Esophagus (tissue), 2 donors: ENCODE measurements around the gene SLC22A31. TPM values are rescaled to one million over a fixed set of nuclear protein-coding genes. Genes with fewer than 3 reads are reported as not detected.

Source experiments
- H3K27ac ChIP-seq, 2 donors: one replicate each; pipeline ENCODE4 v1.5.1; 2013; ENCODE audit warnings: low read depth in 2 of 2, mild to moderate bottlenecking in 2 of 2, inconsistent platforms in 1 of 2, low read length in 1 of 2, moderate library complexity in 1 of 2
- H3K27me3 ChIP-seq, 2 donors: one replicate each; pipeline ENCODE4 v1.6.1; 2013; ENCODE audit warnings: low read length in 2 of 2, control low read depth in 1 of 2, mild to moderate bottlenecking in 1 of 2; ENCODE audit not compliant: insufficient read depth in 2 of 2, control insufficient read depth in 1 of 2
- H3K36me3 ChIP-seq, 2 donors: one replicate each; pipeline ENCODE4 v1.6.1; 2013; ENCODE audit warnings: low read length in 1 of 2; ENCODE audit not compliant: control insufficient read depth in 2 of 2, insufficient read depth in 2 of 2
- H3K4me1 ChIP-seq, 2 donors: one replicate each; pipeline ENCODE4 v1.6.1; 2013; ENCODE audit warnings: low read length in 1 of 2; ENCODE audit not compliant: control insufficient read depth in 2 of 2, insufficient read depth in 2 of 2
- H3K4me3 ChIP-seq, 2 donors: one replicate each; pipeline ENCODE4 v1.5.1; 2013; ENCODE audit warnings: low read length in 2 of 2, mild to moderate bottlenecking in 2 of 2, low read depth in 1 of 2, moderate library complexity in 1 of 2
- H3K9me3 ChIP-seq, 2 donors: one replicate each; pipeline ENCODE4 v1.6.1; 2013; ENCODE audit warnings: mild to moderate bottlenecking in 2 of 2, low read depth in 1 of 2, low read length in 1 of 2, moderate library complexity in 1 of 2; ENCODE audit not compliant: control insufficient read depth in 2 of 2, insufficient read depth in 1 of 2
- WGBS, 2 donors: extraction: QIAGEN DNeasy Blood & Tissue Kit; methylation state at CpG; one replicate each; pipeline ENCODE4 v1.1.7; 2013; 5-methylcytosine and 5-hydroxymethylcytosine counted together
- polyA plus RNA-seq, 2 donors: library from polyadenylated mRNA; stranded (reverse); fragments of 200-250 nt; gene quantifications; one replicate each; pipeline ENCODE4 v1.2.3, GENCODE V29; 2013
- donor health status: healthy with polysubstance abuse.
- donor health status: Bipolar disorder and iron deficiency.

SLC22A31 gene
- polyA plus RNA-seq, 2 donors = 0.14 to 0.16 TPM

GRCh38 chr16:89159850-89160354 lies 40.4 kb downstream of the SLC22A31 start:
- WGBS, 2 donors = 88% methylated on average over 20 of the region's 20 CpGs
- Histone ChIP-seq H3K4me3 (no peak overlapping the region), H3K36me3 (no peaks in the 10 kb centered on the region), H3K27me3 (no peaks in the 10 kb centered on the region), H3K4me1 (peaks cover 0 to 4% of the 10 kb centered on the region in 2 donors), H3K27ac (no peak overlapping the region), H3K9me3 (no peaks in the 10 kb centered on the region)

- Histone ChIP-seq H3K27me3 (no peaks in the 10 kb centered on the region), H3K27ac (no peak overlapping the region), H3K4me1 (peaks cover 0 to 10% of the 10 kb centered on the region in 2 donors), H3K9me3 (no peaks in the 10 kb centered on the region), H3K4me3 (no peak overlapping the region), H3K36me3 (no peaks in the 10 kb centered on the region)
- 73% methylated on average over 48 of the region's 48 CpGs for WGBS, 2 donors
Observed at GRCh38 chr16:89159066-89159849, 41.1 kb downstream of the SLC22A31 start.

GRCh38 chr16:89157778-89158177 lies 42.6 kb downstream of the SLC22A31 start:
- 92 to 94% methylated on average over 12 of the region's 12 CpGs for WGBS, 2 donors
- H3K4me3 ChIP-seq = no peak overlapping the region
- H3K27me3 ChIP-seq = no peaks in the 10 kb centered on the region
- H3K36me3 ChIP-seq = peaks cover 0 to 2% of the 10 kb centered on the region in 2 donors
- H3K9me3 ChIP-seq = no peaks in the 10 kb centered on the region
- H3K4me1 ChIP-seq = peaks cover 0 to 20% of the 10 kb centered on the region in 2 donors
- H3K27ac ChIP-seq = no peak overlapping the region

GRCh38 chr16:89156740-89157645 lies 43.3 kb downstream of the SLC22A31 start:
- H3K27ac ChIP-seq = no peak overlapping the region
- WGBS, 2 donors = 67 to 69% methylated on average over 26 of the region's 26 CpGs
- no peaks in the 10 kb centered on the region for H3K9me3 ChIP-seq
- H3K27me3 ChIP-seq = no peaks in the 10 kb centered on the region
- peaks cover 0 to 20% of the 10 kb centered on the region in 2 donors for H3K4me1 ChIP-seq
- H3K4me3 ChIP-seq = no peak overlapping the region
- peaks cover 0 to 2% of the 10 kb centered on the region in 2 donors for H3K36me3 ChIP-seq

- H3K36me3 ChIP-seq = peaks cover 0 to 2% of the 10 kb centered on the region in 2 donors
- no peak overlapping the region for H3K4me3 ChIP-seq
- H3K27me3 ChIP-seq = no peaks in the 10 kb centered on the region
- H3K4me1 ChIP-seq = peaks cover 0 to 20% of the 10 kb centered on the region in 2 donors
- H3K27ac ChIP-seq = no peak overlapping the region
- H3K9me3 ChIP-seq = no peaks in the 10 kb centered on the region
- 57 to 60% methylated on average over 24 of the region's 24 CpGs for WGBS, 2 donors
Observed at GRCh38 chr16:89155851-89156739, 44.2 kb downstream of the SLC22A31 start.

- 21 to 28% methylated on average over 19 of the region's 19 CpGs for WGBS, 2 donors
- Histone ChIP-seq H3K27ac (no peak overlapping the region), H3K9me3 (no peaks in the 10 kb centered on the region)
Observed at GRCh38 chr16:89155184-89155679, 45.1 kb downstream of the SLC22A31 start.

GRCh38 chr16:89154390-89155183 lies 45.8 kb downstream of the SLC22A31 start:
- Histone ChIP-seq H3K9me3 (peaks cover 0 to under 1% of the 10 kb centered on the region in 2 donors), H3K4me3 (no peak overlapping the region), H3K27me3 (no peaks in the 10 kb centered on the region), H3K27ac (no peak overlapping the region), H3K36me3 (peaks cover 3 to 7% of the 10 kb centered on the region in 2 donors), H3K4me1 (peaks cover 3 to 25% of the 10 kb centered on the region in 2 donors)
- 54 to 64% methylated on average over 24 of the region's 24 CpGs for WGBS, 2 donors

More at GRCh38 chr16:89155184-89155679, 45.1 kb downstream of the SLC22A31 start:
- H3K27me3 ChIP-seq = no peaks in the 10 kb centered on the region
- H3K4me1 ChIP-seq = peaks cover 3 to 24% of the 10 kb centered on the region in 2 donors
- H3K36me3 ChIP-seq = peaks cover 3 to 7% of the 10 kb centered on the region in 2 donors
- H3K4me3 ChIP-seq = no peak overlapping the region

GRCh38 chr16:89153848-89154271 lies 46.5 kb downstream of the SLC22A31 start:
- peaks cover 0 to 4% of the 10 kb centered on the region in 2 donors for H3K9me3 ChIP-seq
- H3K36me3 ChIP-seq = peaks cover 3 to 7% of the 10 kb centered on the region in 2 donors
- H3K27ac ChIP-seq = no peak overlapping the region
- no peak overlapping the region for H3K4me3 ChIP-seq
- 61% methylated on average over 18 to 19 of the region's 19 CpGs for WGBS, 2 donors
- H3K27me3 ChIP-seq = no peaks in the 10 kb centered on the region
- H3K4me1 ChIP-seq = peaks cover 3 to 25% of the 10 kb centered on the region in 2 donors
